GM21737 (cell line): ENCODE results near the gene VN1R5.
"Not testable (repeated sequence)": the region's sequence is repeated elsewhere in the genome, so short reads cannot be mapped to it uniquely, and the experiment has no call there.

Experiments
- ATAC-seq: cut with Tn5 transposase; IDR thresholded peaks from one replicate; pipeline ENCODE4 v1.9.1; 2021; ENCODE audit warnings: mild to moderate bottlenecking, moderate library complexity; ENCODE audit not compliant: unreplicated experiment

Gene VN1R5

DNA sequence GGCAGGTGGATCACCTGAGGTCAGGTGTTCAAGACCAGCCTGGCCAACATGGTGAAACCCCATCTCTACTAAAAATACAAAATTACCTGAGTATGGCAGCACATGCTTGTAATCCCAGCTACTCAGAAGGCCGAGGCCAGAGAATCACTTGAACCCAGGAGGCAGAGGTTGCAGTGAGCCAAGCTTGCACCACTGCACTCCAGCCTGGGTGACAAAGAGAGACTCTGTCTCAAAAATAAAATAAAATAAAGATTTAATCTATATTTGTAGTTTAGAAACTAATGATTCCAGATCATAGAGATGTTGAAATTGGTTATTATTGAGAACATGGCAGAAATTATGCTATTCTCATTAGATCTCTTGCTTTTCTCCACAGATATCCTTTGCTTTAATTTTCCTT lies at the start of gene VN1R5:
TSS of gene VN1R5 (plus strand) at position 301 of the 400 bp plus-strand sequence.
- ATAC-seq = not testable (repeated sequence)

GRCh38 chr1:247209396-247209795 lies 46.5 kb upstream of the VN1R5 start:
- ATAC-seq = no peak

DNA sequence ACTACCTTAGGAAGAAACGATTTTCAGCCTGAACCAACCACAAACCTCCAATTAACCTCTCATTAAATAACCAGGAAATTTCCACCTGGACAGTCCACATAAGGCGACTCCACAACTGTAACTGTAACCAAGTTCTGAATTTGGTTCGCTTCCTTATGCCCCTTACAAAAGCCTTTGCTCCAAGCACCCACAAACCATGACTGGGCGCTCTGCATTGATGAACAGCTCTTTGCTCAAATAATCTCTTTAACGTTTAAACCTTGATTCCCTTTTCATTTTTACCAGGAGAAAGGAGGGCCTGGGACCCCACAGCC lies 45.9 kb upstream of the VN1R5 start:
- ATAC-seq = peak; percentile 5

GRCh38 chr1:247210376-247211117 lies 45.3 kb upstream of the VN1R5 start:
- peak; percentile 91 for ATAC-seq

DNA sequence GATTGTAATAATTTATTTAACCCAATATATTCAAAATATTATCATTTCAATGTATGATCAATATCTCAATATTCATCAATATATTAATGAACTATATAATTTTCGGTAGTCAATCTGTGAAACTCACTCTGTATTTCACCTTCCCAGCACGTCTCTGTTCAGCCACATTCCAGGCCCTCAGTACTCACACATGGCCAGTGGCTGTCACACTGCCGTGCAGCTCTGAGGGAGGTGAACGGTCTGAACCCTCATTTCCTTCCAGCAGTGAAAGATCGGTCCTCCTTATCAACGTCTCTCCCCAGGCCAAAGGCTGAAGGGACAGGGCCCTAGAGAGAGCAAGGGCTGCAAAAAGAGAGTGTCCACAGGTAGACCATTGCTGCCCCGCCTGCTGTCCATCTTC lies 44.5 kb upstream of the VN1R5 start:
- no peak for ATAC-seq

DNA sequence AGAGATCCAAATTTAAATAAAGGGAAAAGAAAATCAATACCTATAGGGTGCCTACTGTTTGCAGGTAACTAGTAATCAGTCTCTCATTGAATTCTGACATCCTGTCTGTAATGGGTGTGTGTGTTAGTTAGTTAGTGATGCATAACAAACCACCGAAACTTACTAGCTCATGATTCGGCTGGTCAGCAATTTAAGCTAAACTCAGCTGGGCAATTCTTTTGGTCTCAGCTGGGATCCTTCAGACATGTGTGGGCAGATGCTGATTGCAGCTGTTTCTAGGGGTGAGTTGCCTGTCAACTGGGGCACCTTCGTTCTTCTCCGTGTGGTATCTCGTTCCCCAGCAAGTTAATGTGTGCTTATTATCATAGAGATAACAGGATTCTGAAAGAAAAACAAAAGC lies 43.9 kb upstream of the VN1R5 start:
- peak; percentile 54 for ATAC-seq

- ATAC-seq = no peak
These were observed 43.0 kb upstream of the VN1R5 start for GRCh38 chr1:247212627-247213617.

- ATAC-seq = no peak
These were observed 39.6 kb upstream of the VN1R5 start for GRCh38 chr1:247216261-247216660.

- no peak for ATAC-seq
These were observed 37.7 kb upstream of the VN1R5 start for GRCh38 chr1:247218121-247218651.

DNA sequence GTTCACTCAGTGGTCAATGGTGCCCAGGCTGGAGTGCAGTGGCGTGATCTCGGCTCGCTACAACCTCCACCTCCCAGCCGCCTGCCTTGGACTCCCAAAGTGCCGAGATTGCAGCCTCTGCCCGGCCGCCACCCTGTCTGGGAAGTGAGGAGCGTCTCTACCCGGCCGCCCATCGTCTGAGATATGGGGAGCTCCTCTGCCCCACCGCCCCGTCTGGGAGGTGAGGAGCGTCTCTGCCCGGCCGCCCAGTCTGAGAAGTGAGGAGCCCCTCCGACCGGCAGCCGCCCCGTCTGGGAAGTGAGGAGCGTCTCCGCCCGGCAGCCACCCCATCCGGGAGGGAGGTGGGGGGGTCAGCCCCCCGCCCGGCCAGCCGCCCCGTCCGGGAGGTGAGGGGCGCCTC lies 35.6 kb upstream of the VN1R5 start:
- not testable (repeated sequence) for ATAC-seq

- no peak for ATAC-seq
These were observed 33.0 kb upstream of the VN1R5 start for GRCh38 chr1:247222840-247223239.

GRCh38 chr1:247224822-247225221 lies 31.1 kb upstream of the VN1R5 start:
- ATAC-seq = no peak

GRCh38 chr1:247228133-247228532 lies 27.7 kb upstream of the VN1R5 start:
- no peak for ATAC-seq

- ATAC-seq = no peak
These were observed 14.2 kb upstream of the VN1R5 start for GRCh38 chr1:247241691-247242090.

- no peak for ATAC-seq
These were observed 12.2 kb upstream of the VN1R5 start for GRCh38 chr1:247243524-247244137.

DNA sequence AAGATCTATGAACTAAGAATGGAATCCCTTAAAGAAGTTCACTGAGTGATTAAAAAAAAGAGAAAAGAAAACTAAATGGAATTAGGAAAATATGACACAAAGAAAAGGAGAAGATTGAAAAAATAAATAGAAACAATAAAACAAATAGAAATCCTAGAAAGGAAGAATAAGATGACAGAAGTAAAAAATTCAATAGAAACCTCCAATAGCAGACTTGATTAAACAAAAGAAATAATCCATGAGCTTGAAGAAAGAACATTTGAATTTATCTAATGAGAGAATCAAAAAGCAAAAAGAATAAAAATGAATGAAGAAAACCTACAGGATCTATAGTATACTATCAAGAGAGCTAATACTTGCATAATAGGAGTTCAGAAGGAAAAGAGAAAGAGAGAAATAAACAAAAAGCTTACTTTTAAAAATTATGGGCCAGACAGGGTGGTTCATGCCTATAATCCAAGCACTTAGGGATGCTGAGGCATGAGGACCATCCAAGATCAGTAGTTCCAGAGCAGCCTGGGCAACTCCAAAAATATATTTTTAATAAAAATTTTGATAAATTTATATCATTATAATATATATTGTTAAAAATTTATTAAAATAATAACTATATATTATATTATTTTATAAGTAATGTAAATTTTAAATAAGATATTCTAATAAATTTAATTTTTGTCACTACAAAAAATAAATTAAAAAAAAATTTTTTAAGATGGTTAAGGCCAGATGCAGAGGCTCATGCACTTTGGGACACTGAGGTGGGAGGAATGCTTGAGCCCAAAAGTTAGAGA lies 9.4 kb upstream of the VN1R5 start:
- ATAC-seq = no peak

GRCh38 chr1:247247568-247247967 lies 8.3 kb upstream of the VN1R5 start:
- no peak for ATAC-seq

GRCh38 chr1:247266053-247266452 lies 10.2 kb downstream of the VN1R5 start:
- no peak for ATAC-seq

DNA sequence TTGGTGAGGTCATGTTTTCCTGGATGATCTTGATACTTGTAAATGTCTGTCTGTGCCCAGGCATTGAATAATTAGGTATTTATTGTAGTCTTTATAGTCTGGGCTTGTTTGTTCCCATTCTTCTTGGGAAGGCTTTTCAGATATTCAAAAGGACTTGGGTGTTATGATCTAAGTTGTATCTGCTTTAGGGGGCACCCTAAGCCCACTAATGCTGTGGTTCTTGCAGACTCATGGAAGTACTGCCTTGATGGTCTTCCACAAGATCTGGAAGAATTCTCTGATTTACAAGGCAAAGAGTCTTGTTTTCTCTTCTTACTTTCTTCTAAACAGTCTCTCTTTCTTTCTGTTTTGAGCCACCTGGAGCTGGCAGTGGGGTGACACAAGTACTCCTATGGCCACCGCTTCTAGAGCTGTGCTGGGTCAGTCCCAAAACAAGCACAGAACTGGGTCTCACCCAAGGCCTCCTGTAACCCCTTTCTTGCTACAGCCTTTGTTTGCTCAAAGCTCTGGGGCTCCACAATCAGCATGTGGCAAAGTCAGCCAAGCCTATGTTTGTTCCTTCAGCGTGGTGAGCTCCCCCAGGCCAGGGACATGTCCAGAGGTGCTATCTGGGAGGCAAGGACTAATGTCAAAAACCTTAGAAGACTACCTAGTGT lies 12.6 kb downstream of the VN1R5 start:
- ATAC-seq = no peak

DNA sequence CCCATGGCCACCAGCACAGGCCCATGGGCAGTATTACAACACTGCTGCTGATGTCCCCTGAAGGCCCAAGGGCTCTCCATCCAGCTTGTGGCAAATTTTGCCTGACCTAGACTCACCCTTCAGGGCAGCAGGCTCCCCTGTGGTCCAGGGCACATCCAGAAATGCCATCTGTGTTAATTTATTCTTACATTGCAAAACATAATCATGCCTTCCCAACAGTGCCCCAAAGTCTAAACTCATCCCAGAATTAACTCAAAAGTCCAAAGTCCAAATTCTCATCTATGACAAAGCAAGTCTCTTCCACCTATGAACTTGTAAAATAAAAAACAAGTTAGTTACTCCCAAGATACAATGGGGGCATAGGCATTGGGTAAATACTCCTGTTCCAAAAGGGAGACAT lies 13.3 kb downstream of the VN1R5 start:
- ATAC-seq = no peak
